ENCODE data around the gene NVL.
A peak's percentile ranks its signal among the peaks of the same experiment; 100 is the strongest.
"Not testable (repeated sequence)": the region's sequence is repeated elsewhere in the genome, so short reads cannot be mapped to it uniquely, and the experiment has no call there.

Gene NVL

GRCh38 chr1:224216382-224216781, 113.6 kb downstream of the NVL start:
- TF ChIP-seq CTCF (IDR thresholded peaks at IDR 0.05; ENCODE audit: low read depth, low read length) (no peak), MYC (IDR thresholded peaks at IDR 0.05; ENCODE audit: low read depth, low read length) (no peak), MAX (IDR thresholded peaks at IDR 0.05; ENCODE audit: low read depth, low read length) (no peak), POLR2A (IDR thresholded peaks at IDR 0.05; ENCODE audit: extremely low read depth, insufficient read length) (no peak)
- no peak for DNase-seq (ENCODE audit: low read depth)
- H3K4me3 ChIP-seq (ENCODE audit: low read depth, low read length): no peak overlapping the region

- peak; percentile 23 for DNase-seq (ENCODE audit: low read depth)
- no peak overlapping the region for H3K4me3 ChIP-seq (ENCODE audit: low read depth, low read length)
- no peak for TF ChIP-seq POLR2A (IDR thresholded peaks at IDR 0.05; ENCODE audit: extremely low read depth, insufficient read length)
- TF ChIP-seq MAX (IDR thresholded peaks at IDR 0.05; ENCODE audit: low read depth, low read length): no peak
- no peak for TF ChIP-seq CTCF (IDR thresholded peaks at IDR 0.05; ENCODE audit: low read depth, low read length)
Measured at GRCh38 chr1:224213438-224214119, 116.4 kb downstream of the NVL start.

DNA sequence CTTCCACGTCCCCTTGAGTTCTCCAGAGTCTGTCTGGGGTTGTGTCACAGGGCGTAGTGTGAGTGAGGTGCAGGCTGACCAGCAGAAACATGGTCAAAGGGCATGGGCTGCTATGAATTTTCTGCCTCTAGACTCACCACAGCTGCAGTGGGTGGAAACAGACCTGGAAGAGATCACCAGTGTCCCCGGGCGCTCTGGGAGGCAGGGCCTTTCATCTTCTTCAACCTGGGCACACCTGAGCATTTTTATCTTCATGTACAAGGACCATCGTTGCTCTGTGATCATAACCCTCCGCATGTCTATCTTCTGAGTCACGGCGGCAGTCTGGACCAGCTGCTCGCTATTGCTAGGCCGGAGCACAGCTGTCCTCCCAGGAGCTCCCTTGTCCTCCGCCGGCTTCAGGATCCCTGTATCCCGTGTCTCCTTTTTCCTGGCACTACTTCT, 117.3 kb downstream of the NVL start:
- no peak for TF ChIP-seq CTCF (IDR thresholded peaks at IDR 0.05; ENCODE audit: low read depth, low read length)
- TF ChIP-seq MAX (IDR thresholded peaks at IDR 0.05; ENCODE audit: low read depth, low read length): no peak
- no peak for TF ChIP-seq POLR2A (IDR thresholded peaks at IDR 0.05; ENCODE audit: extremely low read depth, insufficient read length)
- TF ChIP-seq MYC (IDR thresholded peaks at IDR 0.05; ENCODE audit: low read depth, low read length): no peak
- no peak overlapping the region for H3K4me3 ChIP-seq (ENCODE audit: low read depth, low read length)
- DNase-seq (ENCODE audit: low read depth): no peak

DNA sequence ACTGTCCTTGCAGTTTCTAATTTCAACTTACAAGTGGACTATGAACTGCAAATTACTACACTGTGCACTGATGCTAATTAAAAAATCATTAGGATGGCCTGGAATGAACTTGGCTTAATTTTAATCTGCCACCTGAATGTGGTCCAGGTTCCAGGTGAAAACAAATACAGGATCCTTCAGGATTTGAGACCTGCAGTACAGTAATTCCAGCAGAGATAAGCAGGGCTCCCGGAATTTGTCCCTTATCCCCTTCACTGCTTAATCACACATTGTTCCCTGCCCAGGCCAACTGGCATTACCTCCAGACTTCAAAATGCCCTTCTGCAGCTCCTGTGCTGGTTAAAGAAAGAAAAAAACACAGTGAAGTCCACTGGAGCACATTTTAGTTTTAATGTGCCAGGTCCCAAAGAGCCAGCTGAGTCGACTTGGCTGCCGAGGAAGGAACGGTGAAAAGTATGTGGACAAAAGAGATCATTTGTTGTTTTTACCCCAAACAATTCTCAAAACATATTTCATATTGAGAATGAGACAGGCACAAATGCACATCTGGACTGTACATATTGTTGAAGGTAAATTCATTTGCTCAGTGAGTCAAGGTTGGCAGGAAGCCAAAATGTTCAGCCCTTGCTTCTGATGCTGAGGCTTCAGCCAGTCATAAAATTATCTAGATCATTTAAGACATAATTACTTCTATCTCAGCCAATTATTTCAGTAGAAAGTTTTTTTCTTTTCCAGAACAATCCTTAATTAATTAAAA, 118.6 kb downstream of the NVL start:
- DNase-seq (ENCODE audit: low read depth): no peak
- H3K4me3 ChIP-seq (ENCODE audit: low read depth, low read length): no peak overlapping the region
- no peak for TF ChIP-seq MYC (IDR thresholded peaks at IDR 0.05; ENCODE audit: low read depth, low read length)
- no peak for TF ChIP-seq POLR2A (IDR thresholded peaks at IDR 0.05; ENCODE audit: extremely low read depth, insufficient read length)

GRCh38 chr1:224205931-224206538, 123.9 kb downstream of the NVL start:
- peak overlapping the region; percentile 19 for H3K4me3 ChIP-seq (ENCODE audit: low read depth, low read length)
- DNase-seq (ENCODE audit: low read depth): not testable (repeated sequence)

DNA sequence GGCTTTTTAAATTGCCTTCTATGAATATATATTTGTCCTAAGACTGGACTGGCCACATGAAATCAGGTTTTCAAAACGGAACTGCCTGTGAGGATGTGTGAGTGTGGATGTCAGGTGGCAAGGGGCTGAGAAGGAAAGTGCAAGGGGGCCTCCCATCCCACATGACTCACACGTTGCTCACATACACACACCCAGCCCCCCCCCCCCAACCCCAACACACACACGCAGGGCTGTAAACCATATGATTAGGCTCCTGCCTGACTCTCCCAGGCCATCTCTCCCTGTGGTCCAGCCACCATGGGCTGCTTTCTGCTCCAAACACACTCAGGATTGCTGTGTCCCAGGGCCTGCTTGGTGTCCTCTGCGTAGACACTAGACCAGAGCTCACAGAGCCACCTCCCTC, 124.5 kb downstream of the NVL start:
- peak; percentile 90 for DNase-seq (ENCODE audit: low read depth)
- TF ChIP-seq POLR2A (IDR thresholded peaks at IDR 0.05; ENCODE audit: extremely low read depth, insufficient read length) (no peak), CTCF (IDR thresholded peaks at IDR 0.05; ENCODE audit: low read depth, low read length) (no peak), MAX (IDR thresholded peaks at IDR 0.05; ENCODE audit: low read depth, low read length) (no peak), MYC (IDR thresholded peaks at IDR 0.05; ENCODE audit: low read depth, low read length) (no peak)
- H3K4me3 ChIP-seq (ENCODE audit: low read depth, low read length): peak overlapping the region; percentile 19

Measured in NB4 (cell line).